Vagina (tissue), 2 donors: ENCODE data around the gene INHBA. TPM values are rescaled to one million over a fixed set of nuclear protein-coding genes. Genes with fewer than 3 reads are reported as not detected.

Experiments
- DNase-seq, 2 donors: peaks; one replicate each; pipeline ENCODE4 v3.0.0-alpha.2; 2017; ENCODE audit errors: extremely low spot score in 2 of 2
- H3K27ac ChIP-seq: fragments of 200-600 bp; sonication (generic); one replicate; pipeline ENCODE4 v1.5.1; 2019
- H3K27me3 ChIP-seq: fragments of 200-600 bp; sonication (generic); one replicate; pipeline ENCODE4 v1.5.1; 2019
- H3K36me3 ChIP-seq, 2 donors: fragments of 200-600 bp; sonication (generic); one replicate each; pipeline ENCODE4 v1.5.1; 2017 to 2019
- H3K4me1 ChIP-seq: fragments of 200-600 bp; sonication (generic); one replicate; pipeline ENCODE4 v1.5.1; 2019
- H3K4me3 ChIP-seq, 2 donors: fragments of 200-600 bp; sonication (generic); 1 replicate in 1 of 2; 2 replicates in 1 of 2; pipeline ENCODE4 v1.5.1; 2016 to 2019
- H3K9me3 ChIP-seq: fragments of 200-600 bp; sonication (generic); one replicate; pipeline ENCODE4 v1.5.1; 2019
- POLR2A ChIP-seq, 2 donors: fragments of 450-650 bp; IDR thresholded peaks; one replicate each; pipeline ENCODE4 v1.6.1; 2017; ENCODE audit warnings: antibody characterized with exemption in 2 of 2, mild to moderate bottlenecking in 2 of 2, moderate library complexity in 2 of 2
- POLR2AphosphoS5 ChIP-seq, 2 donors: sonication (generic); formaldehyde crosslinking; IDR thresholded peaks; one replicate each; pipeline ENCODE4 v1.9.0; 2017; ENCODE audit warnings: antibody characterized with exemption in 2 of 2, mild to moderate bottlenecking in 2 of 2, low read depth in 1 of 2; ENCODE audit not compliant: insufficient read depth in 1 of 2
- intact Hi-C: fragments of 100-400 bp; cut with DNase I; formaldehyde crosslinking; loops from one replicate; pipeline ENCODE4 v1.15.1; 2023
- total RNA-seq: library from RNA; depleted of rRNA; stranded (reverse); fragments of >200 nt; gene quantifications from one replicate; pipeline ENCODE4 v1.2.3, GENCODE V29; 2016
- TF ChIP-seq, protein P1 (sequence below), 3 experiments: fragments of 450-650 bp in 2 of 3; fragments of 200-600 bp in 1 of 3; sonication (generic) in 1 of 3; IDR thresholded peaks; one replicate each; pipeline ENCODE4 v1.5.1; 2017 to 2019; ENCODE audit warnings: antibody characterized with exemption in 3 of 3, mild to moderate bottlenecking in 2 of 3, moderate library complexity in 2 of 3

Gene INHBA
- total RNA-seq, 1 donor from 2014 or later = 2.2 TPM

- no peaks in the 10 kb centered on the region for H3K36me3 ChIP-seq
- no peak for TF ChIP-seq POLR2A (IDR thresholded peaks at IDR 0.05)
- no peak for TF ChIP-seq POLR2AphosphoS5 (IDR thresholded peaks at IDR 0.05; ENCODE audit: insufficient read depth in 1 of 2, low read depth in 1 of 2)
- TF ChIP-seq, protein P1, sequence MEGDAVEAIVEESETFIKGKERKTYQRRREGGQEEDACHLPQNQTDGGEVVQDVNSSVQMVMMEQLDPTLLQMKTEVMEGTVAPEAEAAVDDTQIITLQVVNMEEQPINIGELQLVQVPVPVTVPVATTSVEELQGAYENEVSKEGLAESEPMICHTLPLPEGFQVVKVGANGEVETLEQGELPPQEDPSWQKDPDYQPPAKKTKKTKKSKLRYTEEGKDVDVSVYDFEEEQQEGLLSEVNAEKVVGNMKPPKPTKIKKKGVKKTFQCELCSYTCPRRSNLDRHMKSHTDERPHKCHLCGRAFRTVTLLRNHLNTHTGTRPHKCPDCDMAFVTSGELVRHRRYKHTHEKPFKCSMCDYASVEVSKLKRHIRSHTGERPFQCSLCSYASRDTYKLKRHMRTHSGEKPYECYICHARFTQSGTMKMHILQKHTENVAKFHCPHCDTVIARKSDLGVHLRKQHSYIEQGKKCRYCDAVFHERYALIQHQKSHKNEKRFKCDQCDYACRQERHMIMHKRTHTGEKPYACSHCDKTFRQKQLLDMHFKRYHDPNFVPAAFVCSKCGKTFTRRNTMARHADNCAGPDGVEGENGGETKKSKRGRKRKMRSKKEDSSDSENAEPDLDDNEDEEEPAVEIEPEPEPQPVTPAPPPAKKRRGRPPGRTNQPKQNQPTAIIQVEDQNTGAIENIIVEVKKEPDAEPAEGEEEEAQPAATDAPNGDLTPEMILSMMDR (IDR thresholded peaks at IDR 0.05) = no peak
Measured at GRCh38 chr7:41682422-41682821, 20.5 kb downstream of the INHBA start.

DNA sequence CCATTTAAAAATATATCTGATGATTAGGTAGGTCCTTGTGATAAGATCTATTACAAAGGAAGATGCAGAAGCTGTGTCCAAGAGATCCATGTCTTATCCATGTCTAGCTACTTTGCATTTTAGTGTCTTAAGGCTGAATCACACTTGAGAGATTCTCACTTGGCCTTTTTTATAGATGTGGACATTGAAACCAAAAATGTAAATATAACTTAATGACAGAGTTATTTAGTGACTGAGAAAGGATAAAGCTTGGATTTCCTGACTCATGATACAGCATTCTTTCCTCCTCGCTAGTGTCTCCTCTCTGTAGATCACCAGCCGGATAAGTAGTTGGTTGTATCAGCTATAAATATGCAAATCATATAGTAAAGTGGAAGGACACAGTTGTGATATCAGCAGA, 23.3 kb downstream of the INHBA start:
- Histone ChIP-seq H3K9me3 (no peaks in the 10 kb centered on the region), H3K36me3 (no peaks in the 10 kb centered on the region), H3K27me3 (no peaks in the 10 kb centered on the region), H3K27ac (no peak overlapping the region), H3K4me1 (no peaks in the 10 kb centered on the region), H3K4me3 (no peak overlapping the region)
- no peak for DNase-seq
- intact Hi-C loops = no loop called here
- TF ChIP-seq POLR2A (IDR thresholded peaks at IDR 0.05) (no peak), POLR2AphosphoS5 (IDR thresholded peaks at IDR 0.05; ENCODE audit: insufficient read depth in 1 of 2, low read depth in 1 of 2) (no peak)
- TF ChIP-seq, protein P1 (IDR thresholded peaks at IDR 0.05) = no peak

More at GRCh38 chr7:41682422-41682821, 20.5 kb downstream of the INHBA start:
- DNase-seq = no peak
- no peak overlapping the region for H3K4me3 ChIP-seq
- intact Hi-C loops = no loop called here
- H3K27ac ChIP-seq = no peak overlapping the region
- H3K9me3 ChIP-seq = no peaks in the 10 kb centered on the region
- no peaks in the 10 kb centered on the region for H3K27me3 ChIP-seq
- H3K4me1 ChIP-seq = no peaks in the 10 kb centered on the region

DNA sequence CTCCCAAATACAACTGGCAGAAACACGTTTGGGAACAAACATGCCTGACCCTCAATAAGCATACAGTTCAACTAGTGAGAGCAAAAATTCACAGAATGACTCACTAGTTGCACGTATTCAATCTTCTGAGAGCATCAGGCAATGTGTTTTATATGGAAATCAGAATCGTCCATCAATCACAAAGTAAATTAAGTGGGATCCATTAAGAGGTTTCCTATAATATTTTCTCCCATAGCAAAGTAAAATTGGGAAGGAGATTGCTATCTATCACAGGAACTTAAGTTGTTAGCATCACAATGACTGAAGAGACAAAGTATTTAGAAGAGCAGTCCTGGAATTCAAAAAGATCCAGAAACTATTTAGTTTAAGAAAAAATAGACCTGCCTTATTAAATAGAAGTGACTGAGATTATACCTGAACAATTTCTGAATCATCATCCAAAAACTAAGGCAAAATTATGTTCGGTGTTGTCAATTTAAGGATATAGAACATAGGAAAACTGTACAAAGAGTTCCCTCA, 28.3 kb downstream of the INHBA start:
- TF ChIP-seq POLR2A (IDR thresholded peaks at IDR 0.05) = no peak
- TF ChIP-seq POLR2AphosphoS5 (IDR thresholded peaks at IDR 0.05; ENCODE audit: insufficient read depth in 1 of 2, low read depth in 1 of 2) = no peak
- TF ChIP-seq, protein P1 (IDR thresholded peaks at IDR 0.05) = no peak
- intact Hi-C loops = no loop called here
- Histone ChIP-seq H3K36me3 (no peaks in the 10 kb centered on the region), H3K9me3 (no peaks in the 10 kb centered on the region), H3K27me3 (no peaks in the 10 kb centered on the region), H3K27ac (no peak overlapping the region), H3K4me3 (no peak overlapping the region), H3K4me1 (no peaks in the 10 kb centered on the region)
- no peak for DNase-seq

GRCh38 chr7:41661596-41661995, 41.3 kb downstream of the INHBA start:
- H3K27ac ChIP-seq = no peak overlapping the region
- no peak overlapping the region for H3K4me3 ChIP-seq
- no peaks in the 10 kb centered on the region for H3K27me3 ChIP-seq
- intact Hi-C loops = no loop called here
- no peak for DNase-seq
- no peaks in the 10 kb centered on the region for H3K36me3 ChIP-seq
- TF ChIP-seq, protein P1 (IDR thresholded peaks at IDR 0.05) = no peak
- no peak for TF ChIP-seq POLR2A (IDR thresholded peaks at IDR 0.05)
- no peaks in the 10 kb centered on the region for H3K9me3 ChIP-seq
- no peaks in the 10 kb centered on the region for H3K4me1 ChIP-seq

DNA sequence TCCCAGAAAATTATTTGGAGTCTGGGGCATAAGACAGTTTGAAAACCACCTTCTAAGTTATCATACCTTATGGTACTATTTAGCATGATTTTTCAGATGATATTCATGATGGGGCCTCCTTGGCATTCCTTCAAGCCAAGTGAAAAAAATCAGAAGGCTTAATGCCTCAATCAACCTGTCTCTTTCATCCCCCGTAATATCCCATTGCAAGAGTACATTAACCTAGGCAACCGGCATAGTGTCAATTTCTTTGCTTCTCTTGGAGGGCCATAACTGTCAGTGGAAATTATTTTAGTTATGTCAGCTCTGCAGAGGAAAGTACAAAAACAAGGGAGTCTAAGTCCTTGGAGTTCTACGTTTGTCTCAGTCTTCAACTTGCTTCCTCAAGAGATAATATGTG, 43.4 kb downstream of the INHBA start:
- DNase-seq = no peak
- Histone ChIP-seq H3K36me3 (no peaks in the 10 kb centered on the region), H3K27ac (no peak overlapping the region), H3K4me1 (no peaks in the 10 kb centered on the region), H3K27me3 (no peaks in the 10 kb centered on the region), H3K9me3 (no peaks in the 10 kb centered on the region), H3K4me3 (no peak overlapping the region)
- TF ChIP-seq POLR2AphosphoS5 (IDR thresholded peaks at IDR 0.05; ENCODE audit: insufficient read depth in 1 of 2, low read depth in 1 of 2) = no peak
- TF ChIP-seq POLR2A (IDR thresholded peaks at IDR 0.05) = no peak
- TF ChIP-seq, protein P1 (IDR thresholded peaks at IDR 0.05) = no peak
- intact Hi-C loops = no loop called here
